Mesenchymal stem cell (in vitro differentiated cells and primary cell): Measurements from ENCODE around the gene HAGHL.

Source experiments
- DNase-seq: peaks from one replicate; pipeline ENCODE4 v3.0.0-alpha.2; 2013
- H2AFZ ChIP-seq: one replicate; pipeline ENCODE4 v1.6.1; 2013; ENCODE audit warnings: low read depth, mild to moderate bottlenecking, control low read depth, inconsistent platforms, low read length, moderate library complexity
- H2AK5ac ChIP-seq: 2 replicates; pipeline ENCODE4 v1.6.1; 2013; ENCODE audit warnings: low read length, moderate library complexity, mild to moderate bottlenecking, inconsistent platforms; ENCODE audit not compliant: severe bottlenecking
- H2BK120ac ChIP-seq: one replicate; pipeline ENCODE4 v1.6.1; 2013; ENCODE audit warnings: low read depth, mild to moderate bottlenecking, inconsistent platforms, low read length, moderate library complexity
- H2BK12ac ChIP-seq, 2 experiments: one replicate each; pipeline ENCODE4 v1.6.1; 2013; ENCODE audit warnings: inconsistent platforms in 2 of 2, low read length in 2 of 2, mild to moderate bottlenecking in 2 of 2, moderate library complexity in 2 of 2, control low read depth in 1 of 2
- H2BK15ac ChIP-seq: one replicate; pipeline ENCODE4 v1.6.1; 2013; ENCODE audit warnings: mild to moderate bottlenecking, low read depth, inconsistent platforms; ENCODE audit not compliant: poor library complexity, severe bottlenecking
- H2BK5ac ChIP-seq: 2 replicates; pipeline ENCODE4 v1.6.1; 2013; ENCODE audit warnings: low read depth, mild to moderate bottlenecking, low read length, control low read depth, inconsistent platforms; ENCODE audit not compliant: poor library complexity, severe bottlenecking
- H3K14ac ChIP-seq, 2 experiments: one replicate each; pipeline ENCODE4 v1.6.1; 2013; ENCODE audit warnings: inconsistent platforms in 2 of 2, low read length in 2 of 2, control low read depth in 1 of 2, mild to moderate bottlenecking in 1 of 2, moderate library complexity in 1 of 2
- H3K18ac ChIP-seq, 2 experiments: one replicate each; pipeline ENCODE4 v1.6.1; 2013; ENCODE audit warnings: inconsistent platforms in 2 of 2, low read length in 2 of 2, control low read depth in 1 of 2, low read depth in 1 of 2, mild to moderate bottlenecking in 1 of 2
- H3K23ac ChIP-seq, 2 experiments: one replicate each; pipeline ENCODE4 v1.6.1; 2013; ENCODE audit warnings: inconsistent platforms in 2 of 2, low read length in 2 of 2, mild to moderate bottlenecking in 2 of 2, moderate library complexity in 2 of 2, control low read depth in 1 of 2
- H3K27ac ChIP-seq: 2 replicates; pipeline ENCODE4 v1.5.1; 2013; ENCODE audit warnings: mild to moderate bottlenecking, moderate library complexity, low read length, control low read depth, inconsistent platforms; ENCODE audit not compliant: poor library complexity, severe bottlenecking
- H3K27me3 ChIP-seq, 2 experiments: 2 replicates each; pipeline versions ENCODE4 v1.6.1 to v1.7.0; 2013; ENCODE audit warnings: low read length in 2 of 2, mild to moderate bottlenecking in 2 of 2, moderate library complexity in 2 of 2, control low read depth in 1 of 2, inconsistent platforms in 1 of 2; ENCODE audit not compliant: control insufficient read depth in 1 of 2, insufficient read depth in 1 of 2
- H3K36me3 ChIP-seq, 2 experiments: 2 replicates each; pipeline versions ENCODE4 v1.6.1 to v1.7.0; 2013; ENCODE audit warnings: low read length in 2 of 2, control low read depth in 1 of 2, inconsistent platforms in 1 of 2, low read depth in 1 of 2, mild to moderate bottlenecking in 1 of 2; ENCODE audit not compliant: insufficient read depth in 2 of 2, control insufficient read depth in 1 of 2
- H3K4ac ChIP-seq, 2 experiments: one replicate each; pipeline ENCODE4 v1.6.1; 2013; ENCODE audit warnings: inconsistent platforms in 2 of 2, low read length in 2 of 2, mild to moderate bottlenecking in 2 of 2, moderate library complexity in 2 of 2, control low read depth in 1 of 2, low read depth in 1 of 2
- H3K4me1 ChIP-seq: 2 replicates; pipeline ENCODE4 v1.6.1; 2013; ENCODE audit warnings: low read depth, low read length, control low read depth; ENCODE audit not compliant: control insufficient read depth, insufficient read depth
- H3K4me2 ChIP-seq: 2 replicates; pipeline ENCODE4 v1.6.1; 2013; ENCODE audit warnings: low read length, mild to moderate bottlenecking, inconsistent platforms; ENCODE audit not compliant: poor library complexity, severe bottlenecking
- H3K4me3 ChIP-seq, 2 experiments: 2 replicates each; pipeline versions ENCODE4 v1.5.1 to v1.7.0; 2013; ENCODE audit warnings: low read length in 2 of 2, mild to moderate bottlenecking in 2 of 2, control low read depth in 1 of 2, low read depth in 1 of 2; ENCODE audit not compliant: insufficient read depth in 1 of 2
- H3K79me1 ChIP-seq: replicated peaks from 2 replicates; pipeline ENCODE4 v1.6.1; 2013; ENCODE audit warnings: mild to moderate bottlenecking, control low read depth, low read length, inconsistent platforms; ENCODE audit not compliant: poor library complexity, severe bottlenecking
- H3K9ac ChIP-seq: 2 replicates; pipeline ENCODE4 v1.7.0; 2013; ENCODE audit warnings: mild to moderate bottlenecking, low read length, moderate library complexity
- H3K9me3 ChIP-seq: 2 replicates; pipeline ENCODE4 v1.7.0; 2013; ENCODE audit warnings: mild to moderate bottlenecking, low read length; ENCODE audit not compliant: control insufficient read depth
- H4K8ac ChIP-seq: one replicate; pipeline ENCODE4 v1.6.1; 2013; ENCODE audit warnings: inconsistent platforms, mild to moderate bottlenecking, low read length, moderate library complexity
- H4K91ac ChIP-seq: one replicate; pipeline ENCODE4 v1.6.1; 2013; ENCODE audit warnings: mild to moderate bottlenecking, low read length, inconsistent platforms
- WGBS: methylation state at CpG from one replicate; pipeline ENCODE4 v1.1.7; 2013; ENCODE audit warnings: mixed read lengths; 5-methylcytosine and 5-hydroxymethylcytosine counted together

HAGHL gene

DNA sequence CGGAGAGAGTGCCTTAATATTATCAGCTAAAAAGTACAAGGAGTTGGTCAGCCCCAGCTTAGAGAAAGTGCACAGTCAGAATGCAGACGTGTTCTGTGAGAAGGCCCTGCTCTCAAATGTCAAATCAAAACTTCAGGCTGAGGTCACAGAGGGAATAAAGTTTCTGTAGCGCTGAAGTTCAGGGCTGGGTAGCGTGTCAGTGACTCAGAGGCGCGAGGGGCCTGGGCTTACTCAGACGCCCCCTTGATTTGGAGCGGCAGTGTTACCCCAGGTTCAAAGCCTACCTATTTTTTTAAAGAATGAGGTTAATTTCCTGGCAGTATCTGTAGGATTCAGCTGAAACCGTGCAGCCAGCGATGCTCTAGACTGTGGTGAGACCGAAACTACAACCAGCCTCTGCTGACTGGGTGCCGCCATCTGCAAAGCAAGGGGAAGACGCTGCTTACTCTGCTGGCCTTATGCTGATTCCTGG, 9.1 kb downstream of the HAGHL start:
- WGBS: 94% methylated on average over 13 of the region's 13 CpGs
- Histone ChIP-seq H3K9me3 (no peaks in the 10 kb centered on the region), H3K4ac (no peak overlapping the region), H4K91ac (no peak overlapping the region), H3K9ac (no peak overlapping the region), H3K18ac (no peak overlapping the region), H3K4me2 (no peak overlapping the region), H3K36me3 (peaks cover 64 to 84% of the 10 kb centered on the region in 2 experiments), H3K27me3 (no peaks in the 10 kb centered on the region), H2AFZ (no peak overlapping the region), H2BK12ac (no peak overlapping the region), H3K27ac (no peak overlapping the region), H3K23ac (no peak overlapping the region), H3K4me3 (no peak overlapping the region), H2BK120ac (no peak overlapping the region), H2BK15ac (no peak overlapping the region), H4K8ac (no peak overlapping the region), H3K14ac (no peak overlapping the region), H2BK5ac (no peak overlapping the region), H3K4me1 (peaks cover 10% of the 10 kb centered on the region), H3K79me1 (peaks cover 26% of the 10 kb centered on the region), H2AK5ac (no peak overlapping the region)
- DNase-seq: no peak

DNA sequence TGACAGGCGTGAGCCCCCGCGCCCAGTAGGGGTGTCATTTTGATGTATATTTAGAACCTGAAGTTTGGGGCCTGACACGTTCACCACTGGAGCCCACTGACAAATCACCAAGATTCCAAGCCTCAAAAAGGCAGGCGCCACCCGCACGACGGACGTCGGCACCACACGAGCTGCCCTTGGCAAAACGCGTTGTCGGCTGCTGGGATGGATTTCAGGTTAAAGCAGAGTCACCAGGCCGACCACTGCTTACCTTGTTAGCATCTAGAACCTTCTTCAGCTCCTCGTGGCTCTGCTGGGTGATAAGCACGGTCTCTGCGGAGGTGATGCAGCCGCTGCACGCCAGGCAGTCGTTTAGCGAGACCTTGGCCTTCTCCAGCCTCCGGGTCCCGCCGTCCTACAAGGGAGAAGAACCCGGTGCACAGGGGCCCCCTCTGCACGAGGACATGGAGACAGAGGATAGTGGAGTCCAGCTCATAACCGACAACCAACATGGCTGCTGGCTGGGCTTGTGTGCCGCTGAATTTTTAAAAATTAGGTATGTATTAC, 10.1 kb downstream of the HAGHL start:
- Histone ChIP-seq H3K23ac (no peak overlapping the region), H3K18ac (no peak overlapping the region), H3K9ac (no peak overlapping the region), H3K9me3 (no peaks in the 10 kb centered on the region), H2AFZ (no peak overlapping the region), H2BK15ac (no peak overlapping the region), H3K79me1 (peaks cover 26% of the 10 kb centered on the region), H3K4ac (no peak overlapping the region), H2BK12ac (no peak overlapping the region), H3K36me3 (peaks cover 60 to 74% of the 10 kb centered on the region in 2 experiments), H2AK5ac (no peak overlapping the region), H3K27ac (no peak overlapping the region), H3K27me3 (no peaks in the 10 kb centered on the region), H4K8ac (no peak overlapping the region), H2BK120ac (no peak overlapping the region), H2BK5ac (no peak overlapping the region), H3K4me3 (no peak overlapping the region), H4K91ac (no peak overlapping the region), H3K4me1 (peaks cover 14% of the 10 kb centered on the region), H3K14ac (no peak overlapping the region), H3K4me2 (no peak overlapping the region)
- 98% methylated on average over 28 of the region's 29 CpGs for WGBS
- no peak for DNase-seq

DNA sequence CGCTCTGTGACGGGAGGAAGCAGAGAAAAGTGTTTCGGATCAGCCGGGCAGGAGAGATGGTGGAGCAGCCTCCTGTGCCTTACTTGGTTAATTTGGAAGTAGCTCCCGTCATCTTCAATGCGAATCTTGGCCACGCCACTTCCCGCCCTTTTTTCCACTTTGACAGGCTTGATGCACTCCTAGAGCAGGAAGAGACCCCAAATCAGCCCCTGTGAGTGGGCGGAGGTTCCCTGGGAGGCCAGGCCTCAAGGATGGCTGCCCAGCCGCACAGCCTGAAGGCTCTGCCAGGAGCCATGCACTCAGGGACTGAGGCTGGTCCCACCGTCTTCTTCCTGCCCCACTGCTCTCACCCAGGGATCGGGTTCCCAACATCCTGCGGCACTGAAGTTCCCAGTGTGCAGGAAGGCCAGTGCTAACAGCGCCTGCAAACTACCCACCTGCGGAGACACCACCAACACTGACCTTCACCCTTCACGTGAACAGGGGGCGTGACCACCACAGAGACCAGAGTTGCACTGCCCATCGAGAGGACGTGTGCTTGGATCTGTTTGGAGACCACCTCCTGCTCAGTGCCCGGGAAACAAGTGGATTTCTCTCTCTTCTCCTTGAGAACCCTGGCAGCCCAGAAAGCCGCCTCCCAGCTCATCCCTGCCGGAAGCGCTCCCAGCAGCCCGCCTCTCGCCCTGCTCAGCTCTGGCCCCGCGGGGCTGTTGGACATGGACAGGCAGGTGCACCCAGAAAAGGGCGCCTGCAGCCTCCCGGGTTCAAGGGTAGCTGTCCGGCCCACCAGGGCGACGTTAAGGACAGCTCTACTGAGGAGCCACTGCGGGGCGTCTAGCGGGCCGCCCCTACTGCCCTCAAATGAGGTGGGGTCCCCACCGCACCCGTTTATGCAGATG, 12.9 kb downstream of the HAGHL start:
- H3K14ac ChIP-seq: no peak overlapping the region
- H2BK120ac ChIP-seq: no peak overlapping the region
- H3K18ac ChIP-seq: no peak overlapping the region
- WGBS: 66% methylated on average over 38 of the region's 38 CpGs
- no peak overlapping the region for H4K91ac ChIP-seq
- H3K9ac ChIP-seq: peak overlapping the region; percentile 89
- no peak overlapping the region for H2BK12ac ChIP-seq
- peak overlapping the region; percentile 96 for H3K4me2 ChIP-seq
- no peak overlapping the region for H4K8ac ChIP-seq
- H2AK5ac ChIP-seq: no peak overlapping the region
- no peak overlapping the region for H3K4ac ChIP-seq
- H3K79me1 ChIP-seq: peaks cover 28% of the 10 kb centered on the region
- no peak overlapping the region for H3K23ac ChIP-seq
- peaks cover 37 to 46% of the 10 kb centered on the region in 2 experiments for H3K36me3 ChIP-seq
- peak overlapping the region; percentile 73 to 83 for H3K4me3 ChIP-seq
- DNase-seq: no peak
- no peak overlapping the region for H2BK5ac ChIP-seq
- peaks cover 0 to 6% of the 10 kb centered on the region in 2 experiments for H3K27me3 ChIP-seq
- H3K9me3 ChIP-seq: no peaks in the 10 kb centered on the region
- no peak overlapping the region for H2AFZ ChIP-seq
- no peak overlapping the region for H3K27ac ChIP-seq
- H3K4me1 ChIP-seq: peaks cover 14% of the 10 kb centered on the region
- peak overlapping the region; percentile 49 for H2BK15ac ChIP-seq

DNA sequence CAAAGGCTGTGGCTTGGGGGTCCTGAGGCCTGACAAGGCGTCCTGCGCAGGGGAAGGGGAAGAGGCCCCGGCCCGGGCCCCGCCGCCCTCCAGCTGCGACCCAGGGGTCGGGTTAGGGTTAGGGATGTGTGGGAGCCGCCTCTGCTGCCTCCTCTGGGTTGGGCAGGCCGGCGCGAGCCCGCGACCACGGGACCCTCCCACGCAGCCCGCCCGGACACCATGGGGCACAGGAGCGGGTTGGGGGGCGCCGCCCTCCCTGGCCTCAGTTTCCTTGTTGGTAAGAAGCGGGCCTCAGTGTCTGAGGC, 13.5 kb downstream of the HAGHL start:
- no peak for DNase-seq
- peaks cover 32 to 40% of the 10 kb centered on the region in 2 experiments for H3K36me3 ChIP-seq
- H3K23ac ChIP-seq: peak overlapping the region in 1 of 2 experiments; percentile 49
- H4K91ac ChIP-seq: peak overlapping the region; percentile 67
- H2BK12ac ChIP-seq: no peak overlapping the region
- no peaks in the 10 kb centered on the region for H3K9me3 ChIP-seq
- H3K18ac ChIP-seq: peak overlapping the region; percentile 6 to 70
- peak overlapping the region; percentile 96 for H3K4me2 ChIP-seq
- H2AK5ac ChIP-seq: no peak overlapping the region
- H2AFZ ChIP-seq: peak overlapping the region; percentile 76
- peak overlapping the region; percentile 73 to 83 for H3K4me3 ChIP-seq
- no peak overlapping the region for H3K27ac ChIP-seq
- no peak overlapping the region for H3K14ac ChIP-seq
- peak overlapping the region; percentile 61 for H2BK120ac ChIP-seq
- H3K4ac ChIP-seq: peak overlapping the region; percentile 42 to 67
- H3K9ac ChIP-seq: peak overlapping the region; percentile 89
- no peak overlapping the region for H2BK5ac ChIP-seq
- H3K4me1 ChIP-seq: peaks cover 14% of the 10 kb centered on the region
- H3K27me3 ChIP-seq: peaks cover 0 to 6% of the 10 kb centered on the region in 2 experiments
- H3K79me1 ChIP-seq: peaks cover 27% of the 10 kb centered on the region
- H4K8ac ChIP-seq: peak overlapping the region; percentile 94
- H2BK15ac ChIP-seq: peak overlapping the region; percentile 49
- WGBS: 0% methylated on average over 20 of the region's 22 CpGs
